Activated CD8-positive, alpha-beta memory T cell treated with anti-CD3 and anti-CD28 coated beads for 36 hours (primary cell): ENCODE measurements around the gene MYT1. TPM values are rescaled to one million over a fixed set of nuclear protein-coding genes. Genes with fewer than 3 reads are reported as not detected.
"Not testable (repeated sequence)": the region's sequence is repeated elsewhere in the genome, so short reads cannot be mapped to it uniquely, and the experiment has no call there.

Source experiments
- CTCF ChIA-PET: fragments of 350-600 bp; sonication (Branson Sonifier 250); formaldehyde crosslinking; loops from one replicate; lab custom pipeline; 2021; ENCODE audit warnings: antibody characterized with exemption; lab: Charles Lee
- POLR2A ChIA-PET: fragments of 350-600 bp; sonication (Branson Sonifier 250); formaldehyde crosslinking; loops from one replicate; lab custom pipeline; 2021; ENCODE audit warnings: antibody characterized with exemption; lab: Charles Lee
- total RNA-seq, 2 experiments: library from RNA; stranded (reverse); gene quantifications; one replicate each; pipeline ENCODE4 v1.2.3, GENCODE V29; 2021

MYT1 gene
- total RNA-seq, 2 experiments from 2014 or later = not detected

GRCh38 chr20:64161356-64162238 lies 2.7 kb upstream of the MYT1 start:
- ChIA-PET CTCF (interaction anchor here (0.9 kb wide), 1 partner anchor 10 kb away, joined by 4 read pairs; no protein-coding TSS in a partner anchor), POLR2A (no interaction called here)

GRCh38 chr20:64162239-64162910 lies 1.9 kb upstream of the MYT1 start:
- ChIA-PET POLR2A (no interaction called here), CTCF (no interaction called here)

- POLR2A ChIA-PET = no interaction called here
- CTCF ChIA-PET = no interaction called here
These were observed 503 bp upstream of the MYT1 start for GRCh38 chr20:64163776-64164122.

- POLR2A ChIA-PET = no interaction called here
- CTCF ChIA-PET = no interaction called here
These were observed 1.8 kb downstream of the MYT1 start for GRCh38 chr20:64165866-64166600.

GRCh38 chr20:64166721-64167615 lies 2.7 kb downstream of the MYT1 start:
- POLR2A ChIA-PET = no interaction called here
- CTCF ChIA-PET = no interaction called here

GRCh38 chr20:64167676-64168075 lies 3.4 kb downstream of the MYT1 start:
- CTCF ChIA-PET = no interaction called here
- POLR2A ChIA-PET = no interaction called here

- ChIA-PET POLR2A (no interaction called here), CTCF (no interaction called here)
These were observed 4.3 kb downstream of the MYT1 start for GRCh38 chr20:64168381-64169090.

GRCh38 chr20:64169091-64169560 lies 4.9 kb downstream of the MYT1 start:
- POLR2A ChIA-PET = no interaction called here
- CTCF ChIA-PET = no interaction called here

- ChIA-PET POLR2A (no interaction called here), CTCF (no interaction called here)
These were observed 7.0 kb downstream of the MYT1 start for GRCh38 chr20:64171211-64171610.

- CTCF ChIA-PET = no interaction called here
- POLR2A ChIA-PET = no interaction called here
These were observed 8.9 kb downstream of the MYT1 start for GRCh38 chr20:64173116-64173515.

GRCh38 chr20:64176551-64176950 lies 12.3 kb downstream of the MYT1 start:
- ChIA-PET CTCF (no interaction called here), POLR2A (no interaction called here)

- CTCF ChIA-PET = no interaction called here
- POLR2A ChIA-PET = no interaction called here
These were observed 12.7 kb downstream of the MYT1 start for GRCh38 chr20:64176971-64177370.

- CTCF ChIA-PET = no interaction called here
- POLR2A ChIA-PET = no interaction called here
These were observed 13.1 kb downstream of the MYT1 start for GRCh38 chr20:64177384-64177783.

GRCh38 chr20:64177787-64178186 lies 13.5 kb downstream of the MYT1 start:
- POLR2A ChIA-PET = no interaction called here

GRCh38 chr20:64178925-64179324 lies 14.7 kb downstream of the MYT1 start:
- POLR2A ChIA-PET = not testable (repeated sequence)
- CTCF ChIA-PET = interaction anchor here (0.5 kb wide), 1 partner anchor 58 kb away, joined by 3 read pairs; no protein-coding TSS in a partner anchor

More at GRCh38 chr20:64177787-64178186, 13.5 kb downstream of the MYT1 start:
- CTCF ChIA-PET = no interaction called here

- ChIA-PET CTCF (no interaction called here), POLR2A (no interaction called here)
These were observed 15.6 kb downstream of the MYT1 start for GRCh38 chr20:64179805-64180204.

GRCh38 chr20:64180673-64181072 lies 16.4 kb downstream of the MYT1 start:
- ChIA-PET POLR2A (no interaction called here), CTCF (no interaction called here)

- CTCF ChIA-PET = no interaction called here
- POLR2A ChIA-PET = no interaction called here
These were observed 17.1 kb downstream of the MYT1 start for GRCh38 chr20:64181391-64181790.
